H1 (cell line): ENCODE data around the gene CMIP. TPM values are rescaled to one million over a fixed set of nuclear protein-coding genes. Genes with fewer than 3 reads are reported as not detected.

Experiments
- CBX5 ChIP-seq: fragments of 300-800, 300-1000 bp; sonication (generic); IDR thresholded peaks from 2 replicates; pipeline ENCODE4 v1.7.1; 2016; ENCODE audit warnings: antibody characterized with exemption, low read length, low read depth
- GTF2F1 ChIP-seq: IDR thresholded peaks from 2 replicates; pipeline ENCODE4 v1.6.1; 2012; ENCODE audit warnings: low read depth, low read length, improper control_type of control experiment, borderline replicate concordance
- HDAC2 ChIP-seq, 2 experiments: fragments of 300-600 bp in 1 of 2; sonication (generic) in 1 of 2; IDR thresholded peaks; 2 replicates each; pipeline ENCODE4 v1.6.1; 2011 to 2012; ENCODE audit warnings: low read depth in 2 of 2, low read length in 2 of 2, mild to moderate bottlenecking in 2 of 2, moderate library complexity in 2 of 2, borderline replicate concordance in 1 of 2, inconsistent platforms in 1 of 2
- JUN ChIP-seq: IDR thresholded peaks from 2 replicates; pipeline ENCODE4 v1.6.1; 2011; ENCODE audit warnings: low read depth, mild to moderate bottlenecking, improper control_type of control experiment, low read length
- MAFK ChIP-seq: IDR thresholded peaks from 2 replicates; pipeline ENCODE4 v1.6.1; 2012; ENCODE audit warnings: low read depth, mild to moderate bottlenecking, improper control_type of control experiment, low read length
- RAD21 ChIP-seq, 2 experiments: IDR thresholded peaks in 1 of 2; conservative IDR thresholded peaks in 1 of 2; 2 replicates each; pipeline ENCODE4 v1.6.1; 2011; ENCODE audit warnings: low read depth in 2 of 2, low read length in 2 of 2, improper control_type of control experiment in 1 of 2, inconsistent platforms in 1 of 2, mild to moderate bottlenecking in 1 of 2, moderate library complexity in 1 of 2
- SAP30 ChIP-seq: fragments of 300-600 bp; sonication (generic); IDR thresholded peaks from 2 replicates; pipeline ENCODE4 v1.7.1; 2012; ENCODE audit warnings: low read length, moderate library complexity, mild to moderate bottlenecking, inconsistent platforms; ENCODE audit not compliant: insufficient read depth, insufficient replicate concordance
- SIRT6 ChIP-seq: IDR thresholded peaks from one replicate; pipeline ENCODE4 v1.7.1; 2012; ENCODE audit warnings: low read length, inconsistent platforms
- SRF ChIP-seq: IDR thresholded peaks from 2 replicates; pipeline ENCODE4 v1.6.1; 2011; ENCODE audit warnings: mild to moderate bottlenecking, low read depth, low read length, moderate library complexity
- YY1 ChIP-seq: IDR thresholded peaks from 2 replicates; pipeline ENCODE4 v1.6.1; 2011; ENCODE audit warnings: low read depth, mild to moderate bottlenecking, low read length
- polyA plus RNA-seq, 7 experiments: library from polyadenylated mRNA; depleted of rRNA in 3 of 7; stranded (reverse) in 5 of 7; unstranded in 2 of 7; fragments of >200 nt in 5 of 7; fragments of 200-250 nt in 2 of 7; gene quantifications; 1 replicate in 5 of 7; 2 replicates in 1 of 7; 4 replicates in 1 of 7; pipeline versions ENCODE4 v1.2.1 to v1.2.3, GENCODE V29; 2011 to 2013; ENCODE audit warnings: missing spikeins in 2 of 7, mixed read lengths in 2 of 7
- total RNA-seq: library from RNA; stranded (reverse); fragmentation: NEBNext Ultra II Directional; extraction: Animal tissue kit (Norgen Biotek cat#: 25700); gene quantifications from 2 replicates; pipeline ENCODE4 v1.2.1, GENCODE V29; 2021
- TF ChIP-seq, protein P1 (sequence below): fragments of 300-600 bp; sonication (generic); IDR thresholded peaks from 2 replicates; pipeline ENCODE4 v1.7.1; 2012; ENCODE audit warnings: low read length, moderate library complexity, mild to moderate bottlenecking, inconsistent platforms; ENCODE audit not compliant: insufficient replicate concordance

The CMIP gene
- total and polyA plus RNA-seq, 2 of the 8 experiments (the other 6 are each of a cell fraction or from before 2014, with no cell fraction given), result 7.9 to 53.2 TPM

GRCh38 chr16:81424771-81425170 is 19.8 kb upstream of the CMIP start (continued):
- TF ChIP-seq, protein P1, sequence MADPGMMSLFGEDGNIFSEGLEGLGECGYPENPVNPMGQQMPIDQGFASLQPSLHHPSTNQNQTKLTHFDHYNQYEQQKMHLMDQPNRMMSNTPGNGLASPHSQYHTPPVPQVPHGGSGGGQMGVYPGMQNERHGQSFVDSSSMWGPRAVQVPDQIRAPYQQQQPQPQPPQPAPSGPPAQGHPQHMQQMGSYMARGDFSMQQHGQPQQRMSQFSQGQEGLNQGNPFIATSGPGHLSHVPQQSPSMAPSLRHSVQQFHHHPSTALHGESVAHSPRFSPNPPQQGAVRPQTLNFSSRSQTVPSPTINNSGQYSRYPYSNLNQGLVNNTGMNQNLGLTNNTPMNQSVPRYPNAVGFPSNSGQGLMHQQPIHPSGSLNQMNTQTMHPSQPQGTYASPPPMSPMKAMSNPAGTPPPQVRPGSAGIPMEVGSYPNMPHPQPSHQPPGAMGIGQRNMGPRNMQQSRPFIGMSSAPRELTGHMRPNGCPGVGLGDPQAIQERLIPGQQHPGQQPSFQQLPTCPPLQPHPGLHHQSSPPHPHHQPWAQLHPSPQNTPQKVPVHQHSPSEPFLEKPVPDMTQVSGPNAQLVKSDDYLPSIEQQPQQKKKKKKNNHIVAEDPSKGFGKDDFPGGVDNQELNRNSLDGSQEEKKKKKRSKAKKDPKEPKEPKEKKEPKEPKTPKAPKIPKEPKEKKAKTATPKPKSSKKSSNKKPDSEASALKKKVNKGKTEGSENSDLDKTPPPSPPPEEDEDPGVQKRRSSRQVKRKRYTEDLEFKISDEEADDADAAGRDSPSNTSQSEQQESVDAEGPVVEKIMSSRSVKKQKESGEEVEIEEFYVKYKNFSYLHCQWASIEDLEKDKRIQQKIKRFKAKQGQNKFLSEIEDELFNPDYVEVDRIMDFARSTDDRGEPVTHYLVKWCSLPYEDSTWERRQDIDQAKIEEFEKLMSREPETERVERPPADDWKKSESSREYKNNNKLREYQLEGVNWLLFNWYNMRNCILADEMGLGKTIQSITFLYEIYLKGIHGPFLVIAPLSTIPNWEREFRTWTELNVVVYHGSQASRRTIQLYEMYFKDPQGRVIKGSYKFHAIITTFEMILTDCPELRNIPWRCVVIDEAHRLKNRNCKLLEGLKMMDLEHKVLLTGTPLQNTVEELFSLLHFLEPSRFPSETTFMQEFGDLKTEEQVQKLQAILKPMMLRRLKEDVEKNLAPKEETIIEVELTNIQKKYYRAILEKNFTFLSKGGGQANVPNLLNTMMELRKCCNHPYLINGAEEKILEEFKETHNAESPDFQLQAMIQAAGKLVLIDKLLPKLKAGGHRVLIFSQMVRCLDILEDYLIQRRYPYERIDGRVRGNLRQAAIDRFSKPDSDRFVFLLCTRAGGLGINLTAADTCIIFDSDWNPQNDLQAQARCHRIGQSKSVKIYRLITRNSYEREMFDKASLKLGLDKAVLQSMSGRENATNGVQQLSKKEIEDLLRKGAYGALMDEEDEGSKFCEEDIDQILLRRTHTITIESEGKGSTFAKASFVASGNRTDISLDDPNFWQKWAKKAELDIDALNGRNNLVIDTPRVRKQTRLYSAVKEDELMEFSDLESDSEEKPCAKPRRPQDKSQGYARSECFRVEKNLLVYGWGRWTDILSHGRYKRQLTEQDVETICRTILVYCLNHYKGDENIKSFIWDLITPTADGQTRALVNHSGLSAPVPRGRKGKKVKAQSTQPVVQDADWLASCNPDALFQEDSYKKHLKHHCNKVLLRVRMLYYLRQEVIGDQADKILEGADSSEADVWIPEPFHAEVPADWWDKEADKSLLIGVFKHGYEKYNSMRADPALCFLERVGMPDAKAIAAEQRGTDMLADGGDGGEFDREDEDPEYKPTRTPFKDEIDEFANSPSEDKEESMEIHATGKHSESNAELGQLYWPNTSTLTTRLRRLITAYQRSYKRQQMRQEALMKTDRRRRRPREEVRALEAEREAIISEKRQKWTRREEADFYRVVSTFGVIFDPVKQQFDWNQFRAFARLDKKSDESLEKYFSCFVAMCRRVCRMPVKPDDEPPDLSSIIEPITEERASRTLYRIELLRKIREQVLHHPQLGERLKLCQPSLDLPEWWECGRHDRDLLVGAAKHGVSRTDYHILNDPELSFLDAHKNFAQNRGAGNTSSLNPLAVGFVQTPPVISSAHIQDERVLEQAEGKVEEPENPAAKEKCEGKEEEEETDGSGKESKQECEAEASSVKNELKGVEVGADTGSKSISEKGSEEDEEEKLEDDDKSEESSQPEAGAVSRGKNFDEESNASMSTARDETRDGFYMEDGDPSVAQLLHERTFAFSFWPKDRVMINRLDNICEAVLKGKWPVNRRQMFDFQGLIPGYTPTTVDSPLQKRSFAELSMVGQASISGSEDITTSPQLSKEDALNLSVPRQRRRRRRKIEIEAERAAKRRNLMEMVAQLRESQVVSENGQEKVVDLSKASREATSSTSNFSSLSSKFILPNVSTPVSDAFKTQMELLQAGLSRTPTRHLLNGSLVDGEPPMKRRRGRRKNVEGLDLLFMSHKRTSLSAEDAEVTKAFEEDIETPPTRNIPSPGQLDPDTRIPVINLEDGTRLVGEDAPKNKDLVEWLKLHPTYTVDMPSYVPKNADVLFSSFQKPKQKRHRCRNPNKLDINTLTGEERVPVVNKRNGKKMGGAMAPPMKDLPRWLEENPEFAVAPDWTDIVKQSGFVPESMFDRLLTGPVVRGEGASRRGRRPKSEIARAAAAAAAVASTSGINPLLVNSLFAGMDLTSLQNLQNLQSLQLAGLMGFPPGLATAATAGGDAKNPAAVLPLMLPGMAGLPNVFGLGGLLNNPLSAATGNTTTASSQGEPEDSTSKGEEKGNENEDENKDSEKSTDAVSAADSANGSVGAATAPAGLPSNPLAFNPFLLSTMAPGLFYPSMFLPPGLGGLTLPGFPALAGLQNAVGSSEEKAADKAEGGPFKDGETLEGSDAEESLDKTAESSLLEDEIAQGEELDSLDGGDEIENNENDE, result no peak
- TF ChIP-seq RAD21 (IDR thresholded peaks at IDR 0.05 in 1 of 2, conservative IDR thresholded peaks at IDR 0.05 in 1 of 2; ENCODE audit: low read depth in 2 of 2, low read length in 2 of 2), result no peak
- no peak for TF ChIP-seq GTF2F1
- no peak for TF ChIP-seq SIRT6
- TF ChIP-seq SAP30, result no peak
- TF ChIP-seq JUN, result no peak
- TF ChIP-seq CBX5, result no peak
- no peak for TF ChIP-seq SRF
- TF ChIP-seq YY1, result no peak
- no peak for TF ChIP-seq HDAC2 (IDR thresholded peaks at IDR 0.05; ENCODE audit: borderline replicate concordance in 1 of 2, low read depth in 2 of 2, low read length in 2 of 2)
- TF ChIP-seq MAFK, result no peak
